UCSD-AML1 (cell line): ENCODE results near the gene USF3.
A peak's percentile ranks its signal among the peaks of the same experiment; 100 is the strongest.
"Not testable (repeated sequence)": the region's sequence is repeated elsewhere in the genome, so short reads cannot be mapped to it uniquely, and the experiment has no call there.

ENCODE experiments used
- DNase-seq: peaks from one replicate; lab custom pipeline; 2025; ENCODE audit not compliant: unreplicated experiment; lab: John Stamatoyannopoulos, UW

The USF3 gene

DNA sequence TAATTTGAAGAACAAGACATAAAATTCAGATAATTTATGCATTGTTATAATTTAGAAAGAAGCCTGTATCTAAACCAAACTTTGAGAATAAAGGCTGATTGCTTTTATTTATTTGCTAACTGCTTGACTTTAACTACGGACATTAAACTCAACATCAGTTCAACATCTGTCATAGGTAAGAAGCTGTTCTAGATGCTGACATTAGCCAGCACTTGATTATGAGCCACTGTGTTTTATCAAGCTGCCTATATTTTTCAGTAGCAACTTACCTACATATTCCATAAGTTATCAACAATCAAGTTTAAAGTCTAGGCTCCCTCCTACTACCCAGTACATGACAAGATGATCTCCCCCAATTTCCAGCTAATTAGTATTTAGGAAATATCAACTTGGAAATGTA is 42.1 kb downstream of the USF3 start:
- DNase-seq = no peak

DNA sequence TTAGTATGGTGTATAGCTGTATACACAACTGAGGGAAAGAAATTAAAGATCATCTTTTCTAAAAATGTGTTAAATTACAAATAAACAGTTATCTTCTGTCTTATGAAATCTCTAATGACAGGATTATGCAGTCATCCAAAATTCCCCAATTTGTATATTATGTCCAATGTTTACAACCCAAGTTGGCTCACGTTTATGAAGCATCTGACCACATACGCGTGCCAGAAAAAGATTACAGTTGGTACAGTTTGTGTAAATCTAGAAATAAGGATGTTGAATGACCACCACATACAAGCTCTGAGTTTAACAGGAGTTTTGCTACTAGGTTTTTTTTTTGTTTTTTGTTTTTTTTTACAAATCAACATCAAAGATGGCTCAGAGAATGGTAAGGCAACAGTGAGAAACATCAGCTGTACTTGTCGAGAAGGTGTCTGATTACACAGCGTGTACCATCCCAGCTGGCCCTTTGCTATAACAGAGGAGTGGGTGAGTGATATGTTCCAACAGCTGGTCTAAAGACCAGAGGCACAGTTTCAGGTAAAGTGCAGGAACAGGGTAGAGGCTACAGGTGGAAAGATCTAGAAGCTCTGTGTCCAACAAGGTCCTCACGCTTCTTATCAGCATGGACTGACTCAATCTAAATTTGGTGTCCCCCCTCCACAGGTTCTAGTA is 47.1 kb downstream of the USF3 start:
- DNase-seq = no peak

DNA sequence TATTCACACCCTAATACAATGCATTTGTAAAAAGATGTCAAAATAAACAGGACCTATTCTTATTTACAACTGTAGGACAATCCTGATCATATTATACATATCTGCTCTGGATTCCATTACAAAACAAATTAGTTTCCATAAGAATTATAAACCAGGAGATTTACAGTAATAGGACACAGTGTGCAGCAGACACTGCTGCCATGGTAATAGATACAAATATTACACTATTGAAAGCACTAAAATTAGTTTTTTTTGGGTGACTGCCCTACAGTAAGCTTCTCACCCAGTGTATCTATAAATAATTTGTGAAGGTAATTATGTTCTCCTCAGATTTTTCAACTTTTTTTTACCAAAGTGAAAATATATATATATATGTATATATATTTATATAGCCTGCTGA is 47.9 kb downstream of the USF3 start:
- no peak for DNase-seq

DNA sequence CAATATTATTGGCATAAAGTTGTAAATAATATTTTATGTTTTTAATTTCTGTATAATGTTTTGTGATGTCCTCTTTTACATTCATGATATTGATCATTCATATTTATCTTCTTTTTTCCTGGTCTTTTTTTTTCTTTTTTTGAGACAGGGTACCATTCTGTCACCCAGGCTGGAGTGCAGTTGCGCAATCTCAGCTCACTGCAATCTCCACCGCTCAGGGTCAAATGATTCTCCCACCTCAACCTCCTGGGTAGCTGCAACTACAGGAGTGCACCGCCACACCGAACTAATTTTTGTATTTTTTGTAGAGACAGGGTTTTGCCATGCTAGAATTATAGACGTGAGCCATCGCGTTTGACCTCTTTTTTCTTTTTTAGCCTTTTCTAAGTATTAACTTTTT is 52.9 kb downstream of the USF3 start:
- no peak for DNase-seq

DNA sequence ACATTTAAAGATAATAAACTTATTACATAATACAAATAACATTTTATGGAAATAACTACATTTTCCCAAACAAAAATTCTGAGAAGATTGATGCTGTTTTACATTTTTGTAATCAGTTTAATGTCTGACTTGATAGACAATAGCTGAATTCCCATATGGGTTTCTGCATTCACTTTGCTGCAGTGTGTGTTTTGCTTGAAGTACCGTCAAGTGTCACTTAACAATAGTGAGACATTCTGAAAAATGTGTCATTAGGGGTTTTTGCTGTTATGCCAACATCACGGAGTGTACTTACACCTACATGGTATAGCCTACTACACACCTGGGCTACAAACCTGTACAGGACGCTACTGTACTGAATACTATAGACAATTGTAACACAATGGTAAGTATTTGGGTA is 57.5 kb downstream of the USF3 start:
- no peak for DNase-seq

DNA sequence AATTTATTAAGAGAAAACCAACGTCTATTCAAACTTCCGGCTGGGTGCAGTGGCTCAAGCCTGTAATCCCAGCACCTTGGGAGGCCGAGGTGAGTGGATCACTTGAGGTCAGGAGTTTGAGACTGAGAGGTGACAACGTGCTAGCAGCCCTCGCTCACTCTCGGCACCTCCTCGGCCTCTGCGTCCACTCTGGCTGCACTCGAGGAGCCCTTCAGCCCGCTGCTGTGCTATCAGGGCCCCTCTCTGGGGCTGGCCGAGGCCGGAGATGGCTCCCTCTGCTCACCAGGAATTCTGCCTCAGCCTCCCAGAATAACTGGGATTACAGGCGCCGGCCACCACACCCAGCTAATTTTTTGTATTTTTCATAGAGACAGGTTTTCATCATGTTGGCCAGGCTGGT is 58.7 kb downstream of the USF3 start:
- DNase-seq = no peak

DNA sequence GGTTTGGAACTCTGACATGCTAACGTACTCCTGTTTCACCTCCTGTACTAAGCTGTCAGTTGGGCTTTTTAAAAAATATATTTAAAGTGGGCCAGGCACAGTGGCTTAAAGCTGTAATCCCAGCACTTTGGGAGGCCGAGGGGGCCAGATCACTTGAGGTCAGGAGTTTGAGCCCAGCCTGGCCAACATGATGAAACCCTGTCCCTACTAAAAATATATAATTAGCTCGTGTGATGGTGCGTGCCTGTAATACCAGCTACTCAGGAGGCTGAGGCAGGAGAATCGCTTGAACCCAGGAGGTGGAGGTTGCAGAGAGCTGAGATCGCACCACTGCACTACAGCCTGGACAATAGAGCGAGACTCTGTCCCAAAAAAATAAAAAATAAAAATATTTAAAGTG is 60.4 kb downstream of the USF3 start:
- DNase-seq = not testable (repeated sequence)

DNA sequence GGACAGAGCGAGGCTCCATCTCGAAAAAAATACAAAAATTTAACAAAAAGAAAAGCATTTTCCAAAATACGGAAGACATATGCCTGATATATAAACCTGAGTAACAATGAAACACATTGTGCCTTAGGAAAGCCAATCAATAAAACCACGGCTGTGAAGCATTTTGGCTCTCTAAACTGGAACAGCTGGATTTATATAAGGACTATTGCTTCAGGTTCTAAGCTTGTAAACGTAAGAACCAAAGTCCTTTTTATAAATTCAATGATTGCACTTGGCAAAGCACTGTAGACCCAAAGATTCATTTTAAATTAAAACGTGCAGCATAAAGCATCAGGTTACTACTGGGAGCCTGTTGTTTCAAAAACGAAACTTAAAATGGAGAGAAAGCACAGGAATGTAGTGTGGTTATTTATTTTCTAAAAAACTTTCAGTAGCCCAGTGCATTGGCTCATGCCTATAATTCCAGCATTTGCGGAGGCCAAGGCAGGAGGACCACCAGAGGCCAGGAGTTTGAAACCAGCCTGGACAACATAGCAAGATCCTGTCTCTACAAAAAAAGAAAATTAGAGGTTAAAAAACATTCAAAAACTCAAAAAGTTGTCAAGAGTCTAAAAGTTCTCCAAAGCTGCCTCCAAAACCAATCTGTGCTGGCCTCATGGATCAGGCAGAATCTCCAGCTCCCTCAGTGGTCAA is 61.5 kb downstream of the USF3 start:
- DNase-seq = no peak

DNA sequence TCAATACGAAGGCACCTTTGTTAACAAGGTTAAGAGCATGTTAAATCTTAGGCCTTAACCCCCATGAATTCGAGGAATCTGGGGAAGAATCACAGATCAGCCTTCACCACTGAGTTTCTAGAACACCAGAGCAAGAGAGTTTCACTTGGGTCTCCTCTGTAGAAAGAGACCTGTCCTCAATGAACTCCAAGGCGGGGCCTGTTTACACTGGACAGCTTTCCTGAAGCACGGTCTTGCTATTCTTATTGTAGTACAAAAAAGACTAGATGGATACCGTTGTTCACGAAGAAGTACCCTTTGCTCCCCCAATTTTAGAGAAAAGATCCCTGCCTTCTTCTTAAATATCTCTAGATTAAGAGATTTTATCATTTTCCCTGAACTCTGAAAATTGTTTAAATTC is 64.9 kb downstream of the USF3 start:
- no peak for DNase-seq

DNA sequence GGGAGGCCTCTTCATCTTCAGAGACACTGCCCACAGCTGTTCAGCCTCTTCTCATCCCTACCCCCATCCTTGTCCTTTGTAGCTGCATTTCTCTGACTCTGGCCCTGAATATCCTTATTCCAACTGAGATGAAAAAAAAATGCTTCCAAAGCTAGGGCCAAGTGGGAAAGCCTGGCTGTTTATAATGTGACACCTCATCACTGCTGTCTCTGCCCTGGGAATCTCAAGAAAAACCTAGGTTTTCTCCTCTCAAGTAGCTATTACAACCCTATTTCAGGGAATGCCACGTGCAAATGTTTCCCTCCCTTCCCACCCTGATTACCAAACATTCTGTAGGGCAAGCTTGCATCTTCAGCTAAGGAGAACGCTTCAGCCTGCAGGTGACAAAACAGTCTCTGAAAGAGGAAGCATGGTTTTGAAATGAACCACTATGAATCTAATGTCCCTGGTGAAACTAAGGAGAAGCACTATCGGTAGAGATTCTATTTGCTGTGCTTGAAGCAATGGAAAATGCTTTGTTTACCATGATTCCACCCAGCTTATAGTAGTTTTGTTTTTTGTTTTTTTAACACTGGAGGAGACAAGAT is 65.4 kb downstream of the USF3 start:
- DNase-seq = no peak

DNA sequence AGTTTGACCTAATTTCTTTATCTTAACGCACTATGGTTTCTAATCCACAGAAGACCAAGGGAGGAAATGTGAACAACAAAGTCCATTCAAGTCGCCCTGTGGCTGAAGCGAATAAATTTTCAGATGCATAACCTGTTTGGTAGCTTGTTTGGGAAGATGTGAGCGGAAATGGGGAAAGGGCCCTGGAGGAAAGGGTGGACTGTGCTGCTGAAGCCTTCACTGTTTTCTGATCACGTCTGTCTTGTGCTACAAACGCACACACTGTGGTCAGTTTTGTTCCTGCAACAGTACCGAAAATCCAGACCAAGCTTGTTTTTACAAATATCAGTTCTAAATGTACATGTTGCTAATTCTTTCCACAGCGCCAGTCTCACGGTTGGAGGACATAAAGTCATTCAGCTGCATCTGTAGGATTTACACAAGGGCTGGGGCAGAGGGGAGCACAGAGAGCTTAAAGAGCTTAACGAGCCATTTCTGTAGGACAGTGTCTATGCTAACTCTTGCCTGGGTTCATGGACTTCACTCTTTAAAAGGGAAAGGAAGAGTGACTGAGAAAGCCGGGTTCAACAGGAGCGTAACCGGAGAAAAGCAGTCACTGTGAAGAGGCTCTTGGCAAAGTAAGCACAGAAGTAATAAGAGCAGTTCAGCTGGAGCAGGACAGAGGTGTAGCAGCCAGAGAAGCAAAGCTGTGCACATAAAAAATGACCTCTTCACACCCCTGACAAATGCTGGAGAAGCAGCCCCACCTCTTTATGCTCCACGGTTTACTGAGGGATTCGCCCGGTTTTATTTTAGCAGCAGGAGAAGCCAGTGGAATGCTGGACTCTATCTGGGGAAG is 66.6 kb downstream of the USF3 start:
- DNase-seq = no peak

DNA sequence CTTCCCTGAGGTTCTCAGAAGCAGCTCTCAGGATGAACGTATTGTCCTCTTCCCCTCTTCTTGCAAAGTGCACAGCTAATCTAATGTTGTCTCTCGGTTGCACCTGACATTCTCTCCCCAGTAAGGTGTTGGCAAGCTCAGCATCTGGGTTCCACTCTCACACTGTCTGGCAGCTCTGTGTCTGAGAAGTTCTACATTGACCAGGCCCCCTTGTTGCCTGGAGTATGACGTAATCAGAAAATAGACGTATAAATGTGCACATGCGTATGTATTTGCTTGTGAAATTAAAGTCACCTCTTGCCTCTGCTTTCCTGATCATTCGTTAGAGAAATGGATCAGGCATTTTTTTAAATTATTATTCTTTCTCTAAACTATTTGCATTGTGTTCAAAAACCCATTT is 67.7 kb downstream of the USF3 start:
- no peak for DNase-seq

DNA sequence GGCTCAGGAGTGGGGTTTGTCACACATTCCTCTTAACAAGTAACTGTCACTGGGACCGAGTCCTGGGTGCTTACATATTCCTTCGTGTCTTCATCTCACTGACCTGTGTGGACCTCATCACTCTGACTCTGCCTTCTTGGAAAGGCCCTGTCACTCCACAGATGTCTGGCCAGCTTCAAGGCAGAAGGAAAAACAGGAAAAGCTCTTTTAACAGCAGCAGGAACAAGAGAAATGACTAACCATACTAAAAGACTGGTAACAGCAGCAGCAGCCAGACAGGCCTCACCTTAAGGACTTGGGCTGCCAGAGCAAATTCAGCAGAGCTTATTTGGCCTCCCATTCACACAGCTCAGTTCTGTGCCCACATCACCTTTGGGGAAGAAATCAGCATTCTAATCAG is 68.1 kb downstream of the USF3 start:
- no peak for DNase-seq

DNA sequence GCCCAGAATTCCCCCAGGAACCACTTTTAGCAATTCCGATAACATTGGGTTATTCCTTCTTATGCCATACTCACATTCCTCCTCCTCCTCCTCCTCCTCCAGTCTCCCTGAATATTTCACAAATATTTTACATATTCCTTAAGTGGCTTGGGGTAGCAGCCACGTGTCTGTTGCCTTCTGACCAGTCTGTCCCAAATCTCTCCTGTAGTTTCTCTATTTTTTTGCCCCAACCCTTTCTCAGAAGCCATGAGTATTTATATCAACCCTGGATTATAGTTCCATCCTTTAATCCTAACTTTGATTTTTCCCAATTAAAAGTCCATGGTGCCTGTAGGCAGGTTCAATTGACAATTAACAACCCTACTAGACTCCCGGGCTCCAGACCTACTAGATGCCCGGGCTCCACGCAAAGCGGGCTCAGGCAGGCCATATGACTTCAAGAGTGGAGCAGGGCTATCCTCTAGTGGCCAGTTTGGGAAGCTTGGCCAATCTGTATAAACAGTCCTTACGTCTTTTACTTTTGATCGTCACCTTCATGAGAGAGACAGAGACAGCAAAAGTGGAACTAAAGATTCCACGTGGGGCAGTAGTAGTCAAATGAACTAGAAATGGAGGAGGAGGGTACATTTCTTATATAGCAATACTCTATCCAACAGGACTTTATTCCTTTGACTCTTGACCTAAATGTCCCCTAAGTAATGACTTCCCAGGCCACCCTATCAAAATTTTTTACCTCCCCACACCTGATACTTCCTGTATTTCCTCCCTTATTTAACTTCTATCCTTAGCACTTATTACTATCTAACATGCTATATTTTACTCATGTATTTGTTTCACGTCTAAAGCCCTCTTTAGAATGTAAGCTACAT is 69.7 kb downstream of the USF3 start:
- DNase-seq = peak; percentile 56

DNA sequence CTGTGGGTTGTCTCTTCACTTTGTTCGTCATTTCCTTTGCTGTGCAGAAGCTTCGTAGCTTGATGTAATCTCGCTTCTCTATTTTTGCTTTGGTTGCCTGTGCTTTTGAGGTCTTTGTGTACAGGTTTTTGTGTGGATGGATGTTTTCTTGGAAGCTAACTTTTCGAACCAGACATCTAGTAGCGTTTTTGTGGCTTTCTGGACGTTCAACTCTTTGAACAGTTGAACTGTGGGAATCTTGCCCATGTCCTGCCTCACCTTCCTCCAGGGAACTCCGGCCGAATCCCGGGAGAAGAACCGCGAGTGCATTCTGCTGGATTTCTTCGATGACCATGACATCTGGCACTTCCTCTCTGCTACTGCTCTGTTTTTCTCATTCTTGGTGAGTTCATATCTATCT is 70.6 kb downstream of the USF3 start:
- DNase-seq = no peak

DNA sequence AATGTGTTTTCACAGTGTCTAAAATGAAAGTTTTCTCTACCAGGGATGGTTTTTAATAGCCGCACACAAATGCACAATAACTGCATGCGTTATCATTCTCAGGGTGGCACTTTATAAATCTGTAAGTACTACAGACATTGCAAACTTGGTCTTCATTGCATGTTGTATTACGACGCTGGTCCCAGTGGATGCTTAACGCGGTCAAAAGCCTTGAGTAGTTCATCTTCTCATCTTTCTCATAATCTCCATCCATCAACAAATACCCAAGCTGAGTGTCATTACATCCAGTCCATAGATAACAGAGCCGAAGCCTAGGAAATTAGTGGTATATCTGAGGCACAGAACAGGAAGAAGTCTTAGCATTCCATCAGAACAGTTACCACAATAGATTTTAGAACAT is 72.6 kb downstream of the USF3 start:
- no peak for DNase-seq

DNA sequence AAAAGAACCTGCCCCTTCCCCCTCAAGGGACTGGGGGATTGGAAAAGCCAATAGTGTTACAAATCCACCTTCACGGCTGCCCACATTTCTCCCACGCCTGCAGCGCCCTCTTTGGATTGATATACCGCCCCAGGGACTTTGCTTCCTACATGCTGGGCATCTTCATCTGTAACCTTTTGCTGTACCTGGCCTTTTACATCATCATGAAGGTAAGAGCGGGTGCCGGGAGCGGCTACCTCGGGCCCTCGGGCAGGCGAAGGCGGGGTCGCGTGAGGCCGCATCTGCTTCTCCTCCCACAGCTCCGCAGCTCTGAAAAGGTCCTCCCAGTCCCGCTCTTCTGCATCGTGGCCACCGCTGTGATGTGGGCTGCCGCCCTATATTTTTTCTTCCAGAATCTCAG is 73.1 kb downstream of the USF3 start:
- DNase-seq = no peak

DNA sequence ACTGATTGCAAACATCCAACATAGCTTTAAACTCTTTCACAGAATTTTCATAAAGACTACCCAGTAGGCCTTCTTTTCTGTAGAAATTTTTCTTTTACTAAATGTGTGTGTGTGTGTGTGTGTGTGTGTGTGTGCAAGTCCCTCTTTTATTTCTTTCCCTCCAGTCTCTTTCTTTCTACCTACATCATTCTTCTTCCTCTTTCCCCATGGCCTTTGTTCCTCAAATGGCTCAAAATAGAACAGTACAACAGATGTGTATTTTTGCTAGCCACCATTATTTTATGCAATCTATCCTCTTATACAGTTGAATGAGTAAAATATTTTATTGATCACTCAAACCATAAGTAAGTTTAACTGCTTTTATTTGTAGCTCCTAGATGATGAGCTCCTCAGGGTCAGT is 76.4 kb downstream of the USF3 start:
- DNase-seq = no peak

DNA sequence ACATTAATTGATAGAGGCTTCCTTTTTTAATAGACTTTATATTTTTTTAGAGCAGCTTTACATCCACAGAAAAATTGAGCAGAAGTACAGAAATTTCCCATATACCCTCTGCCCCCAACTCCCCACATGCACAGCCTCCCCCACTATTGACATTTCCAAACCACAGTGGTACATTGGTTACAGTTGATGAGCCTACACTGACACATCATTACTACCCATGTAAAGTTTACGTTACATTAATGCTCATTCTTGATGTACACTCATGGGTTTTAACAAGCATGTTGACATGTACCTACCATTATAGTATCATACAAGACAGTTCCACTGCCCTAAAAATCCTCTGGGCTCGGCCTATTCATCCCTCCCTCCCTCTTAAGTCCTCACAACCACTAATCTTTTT is 78.7 kb downstream of the USF3 start:
- DNase-seq = no peak

DNA sequence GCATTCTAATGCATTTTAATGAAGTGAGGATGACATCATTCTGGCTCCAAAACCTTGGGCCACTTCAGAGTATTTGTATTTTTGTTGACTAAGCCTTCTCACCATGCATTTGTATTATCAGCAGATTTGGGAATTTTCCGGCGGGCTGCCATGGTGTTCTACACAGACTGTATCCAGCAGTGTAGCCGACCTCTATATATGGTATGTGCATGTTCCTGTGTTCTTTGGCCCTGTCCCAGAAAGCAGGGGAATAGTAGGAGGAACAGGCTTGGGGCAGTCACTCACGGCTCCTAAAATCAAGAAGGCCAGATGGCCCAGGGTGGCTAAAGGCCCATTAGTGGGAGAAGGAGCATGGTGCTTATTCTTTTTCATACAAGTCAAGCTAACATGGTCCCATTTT is 80.5 kb downstream of the USF3 start:
- no peak for DNase-seq

DNA sequence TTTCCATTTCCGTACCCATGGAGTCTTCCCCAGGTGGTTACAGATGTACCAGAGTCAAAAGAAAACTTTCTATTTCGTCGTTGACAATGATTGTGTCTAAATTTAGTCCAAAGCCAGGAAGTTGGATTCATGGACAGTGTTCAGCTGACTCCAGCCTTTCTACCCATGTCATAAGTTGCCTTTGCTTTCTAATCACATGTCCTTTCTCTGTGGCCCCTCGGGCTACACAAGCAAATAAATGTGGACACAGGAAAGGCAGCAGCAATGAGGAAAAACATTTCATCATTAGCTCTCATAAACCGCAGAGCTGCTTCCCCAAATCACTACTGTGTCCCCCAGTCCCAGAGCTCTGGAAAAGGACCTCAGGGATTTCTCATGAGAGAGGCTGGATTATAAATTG is 82.0 kb downstream of the USF3 start:
- DNase-seq = no peak
